Mesendoderm (in vitro differentiated cells): ENCODE results near the gene GRIN1.

Source experiments
- DNase-seq: peaks from one replicate; pipeline ENCODE4 v3.0.0; 2013
- H2AK5ac ChIP-seq: 2 replicates; pipeline ENCODE4 v1.6.1; 2013; ENCODE audit warnings: low read length, inconsistent platforms
- H2BK120ac ChIP-seq: 2 replicates; pipeline ENCODE4 v1.6.1; 2013; ENCODE audit warnings: low read depth, mild to moderate bottlenecking, low read length, moderate library complexity, mixed read lengths
- H2BK15ac ChIP-seq: replicated peaks from 2 replicates; pipeline ENCODE4 v1.6.1; 2013; ENCODE audit warnings: low read depth, mild to moderate bottlenecking, moderate library complexity
- H2BK5ac ChIP-seq: 2 replicates; pipeline ENCODE4 v1.6.1; 2013; ENCODE audit warnings: low read length, inconsistent platforms
- H3K18ac ChIP-seq: 2 replicates; pipeline ENCODE4 v1.6.1; 2013; ENCODE audit warnings: mild to moderate bottlenecking, low read length, mixed read lengths
- H3K23ac ChIP-seq: one replicate; pipeline ENCODE4 v1.6.1; 2013; ENCODE audit warnings: low read length
- H3K27ac ChIP-seq: 2 replicates; pipeline ENCODE4 v1.5.1; 2013; ENCODE audit warnings: low read depth, mild to moderate bottlenecking, inconsistent platforms, low read length, moderate library complexity
- H3K27me3 ChIP-seq: 2 replicates; pipeline ENCODE4 v1.6.1; 2013; ENCODE audit warnings: low read length, control low read depth, mild to moderate bottlenecking, inconsistent platforms; ENCODE audit not compliant: insufficient read depth, poor library complexity
- H3K36me3 ChIP-seq: 2 replicates; pipeline ENCODE4 v1.6.1; 2013; ENCODE audit warnings: low read length, inconsistent platforms; ENCODE audit not compliant: control insufficient read depth, insufficient read depth
- H3K4ac ChIP-seq: one replicate; pipeline ENCODE4 v1.6.1; 2013; ENCODE audit warnings: low read depth, mild to moderate bottlenecking, low read length, moderate library complexity
- H3K4me1 ChIP-seq: 2 replicates; pipeline ENCODE4 v1.6.1; 2013; ENCODE audit warnings: low read depth, low read length, inconsistent platforms; ENCODE audit not compliant: control insufficient read depth
- H3K4me2 ChIP-seq: 2 replicates; pipeline ENCODE4 v1.6.1; 2013; ENCODE audit warnings: low read length
- H3K4me3 ChIP-seq: 2 replicates; pipeline ENCODE4 v1.5.1; 2013; ENCODE audit warnings: mild to moderate bottlenecking, low read length
- H3K56ac ChIP-seq: one replicate; pipeline ENCODE4 v1.6.1; 2013; ENCODE audit warnings: low read length
- H3K79me1 ChIP-seq: 2 replicates; pipeline ENCODE4 v1.6.1; 2013; ENCODE audit warnings: low read length, inconsistent platforms
- H3K79me2 ChIP-seq: 2 replicates; pipeline ENCODE4 v1.6.1; 2013; ENCODE audit warnings: mild to moderate bottlenecking, low read length; ENCODE audit not compliant: control insufficient read depth, insufficient read depth
- H3K9ac ChIP-seq: 2 replicates; pipeline ENCODE4 v1.6.1; 2013; ENCODE audit warnings: low read length, inconsistent platforms
- H4K5ac ChIP-seq: one replicate; pipeline ENCODE4 v1.6.1; 2013; ENCODE audit warnings: low read length
- H4K8ac ChIP-seq: one replicate; pipeline ENCODE4 v1.6.1; 2013; ENCODE audit warnings: low read depth, mild to moderate bottlenecking, control low read depth, low read length, moderate library complexity
- WGBS: extraction: QIAGEN DNeasy Blood & Tissue Kit; methylation state at CpG from one replicate; pipeline ENCODE4 v1.1.7; 2013; ENCODE audit warnings: low lambda C conversion rate, missing lambda C conversion rate; ENCODE audit not compliant: insufficient coverage; ENCODE audit errors: extremely low coverage; 5-methylcytosine and 5-hydroxymethylcytosine counted together

GRIN1 gene

GRCh38 chr9:137127301-137128157 is 11.4 kb upstream of the GRIN1 start:
- no peak overlapping the region for H4K5ac ChIP-seq
- no peak overlapping the region for H3K27ac ChIP-seq
- no peak overlapping the region for H2BK120ac ChIP-seq
- no CpG with 5 or more reads among the region's 24 CpGs for WGBS
- H3K27me3 ChIP-seq: no peaks in the 10 kb centered on the region
- H2BK15ac ChIP-seq: no peak overlapping the region
- no peaks in the 10 kb centered on the region for H3K79me2 ChIP-seq
- H3K79me1 ChIP-seq: peaks cover 3% of the 10 kb centered on the region
- no peak overlapping the region for H3K9ac ChIP-seq
- no peak overlapping the region for H3K4ac ChIP-seq
- H3K23ac ChIP-seq: no peak overlapping the region
- no peak overlapping the region for H3K4me3 ChIP-seq
- H3K4me2 ChIP-seq: no peak overlapping the region
- H2AK5ac ChIP-seq: no peak overlapping the region
- H4K8ac ChIP-seq: no peak overlapping the region
- H2BK5ac ChIP-seq: no peak overlapping the region
- H3K4me1 ChIP-seq: no peaks in the 10 kb centered on the region
- no peak overlapping the region for H3K18ac ChIP-seq
- H3K56ac ChIP-seq: no peak overlapping the region
- H3K36me3 ChIP-seq: no peaks in the 10 kb centered on the region
- no peak for DNase-seq

- no peak for DNase-seq
- H3K79me2 ChIP-seq: no peaks in the 10 kb centered on the region
- no peaks in the 10 kb centered on the region for H3K27me3 ChIP-seq
- H3K27ac ChIP-seq: no peak overlapping the region
- peak overlapping the region; percentile 95 for H3K9ac ChIP-seq
- no peaks in the 10 kb centered on the region for H3K4me1 ChIP-seq
- H3K79me1 ChIP-seq: peaks cover 3% of the 10 kb centered on the region
- no peaks in the 10 kb centered on the region for H3K36me3 ChIP-seq
- H4K5ac ChIP-seq: no peak overlapping the region
- H2BK15ac ChIP-seq: no peak overlapping the region
- H3K56ac ChIP-seq: peak overlapping the region; percentile 97
- H2AK5ac ChIP-seq: no peak overlapping the region
- H3K4me3 ChIP-seq: no peak overlapping the region
- H3K23ac ChIP-seq: no peak overlapping the region
- peak overlapping the region; percentile 47 for H3K4me2 ChIP-seq
- no CpG with 5 or more reads among the region's 19 CpGs for WGBS
- H2BK120ac ChIP-seq: no peak overlapping the region
- no peak overlapping the region for H4K8ac ChIP-seq
- no peak overlapping the region for H3K4ac ChIP-seq
- no peak overlapping the region for H2BK5ac ChIP-seq
- H3K18ac ChIP-seq: no peak overlapping the region
Measured at GRCh38 chr9:137128158-137128861, 10.6 kb upstream of the GRIN1 start.

GRCh38 chr9:137128862-137129455 is 10.0 kb upstream of the GRIN1 start:
- Histone ChIP-seq H3K56ac (peak overlapping the region; percentile 97), H3K4me1 (no peaks in the 10 kb centered on the region), H3K79me1 (peaks cover 3% of the 10 kb centered on the region), H2BK5ac (no peak overlapping the region), H3K79me2 (no peaks in the 10 kb centered on the region), H2AK5ac (no peak overlapping the region), H4K8ac (peak overlapping the region; percentile 93), H4K5ac (no peak overlapping the region), H2BK120ac (no peak overlapping the region), H3K27me3 (no peaks in the 10 kb centered on the region), H3K18ac (peak overlapping the region; percentile 78), H3K4ac (no peak overlapping the region), H2BK15ac (no peak overlapping the region), H3K4me3 (peak overlapping the region; percentile 91), H3K9ac (peak overlapping the region; percentile 95), H3K23ac (no peak overlapping the region), H3K27ac (no peak overlapping the region), H3K4me2 (peak overlapping the region; percentile 47), H3K36me3 (no peaks in the 10 kb centered on the region)
- WGBS: no CpG with 5 or more reads among the region's 37 CpGs
- peak; percentile 20 for DNase-seq

GRCh38 chr9:137129456-137130175 is 9.3 kb upstream of the GRIN1 start:
- no peak overlapping the region for H3K27ac ChIP-seq

GRCh38 chr9:137130176-137130755 is 8.7 kb upstream of the GRIN1 start:
- no peaks in the 10 kb centered on the region for H3K36me3 ChIP-seq
- no CpG with 5 or more reads among the region's 58 CpGs for WGBS
- no peaks in the 10 kb centered on the region for H3K27me3 ChIP-seq
- H3K4ac ChIP-seq: peak overlapping the region; percentile 61
- no peak overlapping the region for H3K23ac ChIP-seq
- no peaks in the 10 kb centered on the region for H3K4me1 ChIP-seq
- H4K8ac ChIP-seq: peak overlapping the region; percentile 58
- DNase-seq: peak; percentile 10
- peak overlapping the region; percentile 51 for H3K4me3 ChIP-seq
- H2AK5ac ChIP-seq: no peak overlapping the region
- peak overlapping the region; percentile 45 for H3K4me2 ChIP-seq
- H2BK15ac ChIP-seq: no peak overlapping the region
- no peak overlapping the region for H2BK120ac ChIP-seq
- H3K79me1 ChIP-seq: peaks cover 3% of the 10 kb centered on the region
- H3K18ac ChIP-seq: peak overlapping the region; percentile 46
- peak overlapping the region; percentile 97 for H3K56ac ChIP-seq
- no peak overlapping the region for H3K27ac ChIP-seq
- H3K9ac ChIP-seq: peak overlapping the region; percentile 65
- no peaks in the 10 kb centered on the region for H3K79me2 ChIP-seq
- no peak overlapping the region for H4K5ac ChIP-seq
- H2BK5ac ChIP-seq: no peak overlapping the region

More at GRCh38 chr9:137129456-137130175, 9.3 kb upstream of the GRIN1 start:
- Histone ChIP-seq H3K9ac (peak overlapping the region; percentile 95), H3K18ac (peak overlapping the region; percentile 78), H3K56ac (peak overlapping the region; percentile 97), H4K5ac (no peak overlapping the region), H3K4me3 (peak overlapping the region; percentile 91), H2BK15ac (no peak overlapping the region), H2BK5ac (no peak overlapping the region), H3K23ac (no peak overlapping the region), H3K4me2 (peak overlapping the region; percentile 47), H3K4ac (peak overlapping the region; percentile 61), H2AK5ac (no peak overlapping the region), H3K36me3 (no peaks in the 10 kb centered on the region), H2BK120ac (no peak overlapping the region), H3K4me1 (no peaks in the 10 kb centered on the region), H3K79me2 (no peaks in the 10 kb centered on the region), H4K8ac (peak overlapping the region; percentile 93), H3K27me3 (no peaks in the 10 kb centered on the region), H3K79me1 (peaks cover 3% of the 10 kb centered on the region)
- DNase-seq: peak; percentile 91
- WGBS: no CpG with 5 or more reads among the region's 86 CpGs
